PFSK-1 (cell line): ENCODE measurements around the gene WDR44.

Experiments used
- POLR2AphosphoS5 ChIP-seq: IDR thresholded peaks from 2 replicates; pipeline ENCODE4 v1.6.1; 2012; ENCODE audit warnings: low read depth, mild to moderate bottlenecking, control low read depth, low read length, moderate library complexity
- TAF1 ChIP-seq: IDR thresholded peaks from 2 replicates; pipeline ENCODE4 v1.6.1; 2012; ENCODE audit warnings: low read length, control low read depth, borderline replicate concordance; ENCODE audit not compliant: insufficient read depth

- TF ChIP-seq POLR2AphosphoS5: no peak
- TF ChIP-seq TAF1: no peak
Observed at GRCh38 chrX:118370921-118371624, 25.2 kb downstream of the WDR44 start.
